Spinal cord (tissue), 10 donors: ENCODE measurements around the gene CHD2. TPM values are rescaled to one million over a fixed set of nuclear protein-coding genes. Genes with fewer than 3 reads are reported as not detected.

Experiments
- DNase-seq, 6 donors: peaks; one replicate each; pipeline versions ENCODE4 v3.0.0 to v3.0.0-alpha.2; 2013 to 2015; ENCODE audit warnings: low spot score in 6 of 6, low read depth in 4 of 6
- H3K27ac ChIP-seq: one replicate; pipeline ENCODE4 v1.5.1; 2013; ENCODE audit warnings: low read depth, low read length, control low read depth
- H3K27me3 ChIP-seq: one replicate; pipeline ENCODE4 v1.6.1; 2013; ENCODE audit warnings: low read length; ENCODE audit not compliant: control insufficient read depth, insufficient read depth
- H3K36me3 ChIP-seq: one replicate; pipeline ENCODE4 v1.6.1; 2013; ENCODE audit warnings: low read length; ENCODE audit not compliant: control insufficient read depth, insufficient read depth
- H3K4me1 ChIP-seq: one replicate; pipeline ENCODE4 v1.6.1; 2013; ENCODE audit warnings: low read length; ENCODE audit not compliant: control insufficient read depth, insufficient read depth
- H3K4me3 ChIP-seq: one replicate; pipeline ENCODE4 v1.5.1; 2013; ENCODE audit warnings: low read depth, low read length, control low read depth
- H3K9me3 ChIP-seq: one replicate; pipeline ENCODE4 v1.6.1; 2013; ENCODE audit warnings: low read length; ENCODE audit not compliant: control insufficient read depth, insufficient read depth
- WGBS: methylation state at CpG from one replicate; pipeline ENCODE4 v1.1.5; 2013; ENCODE audit warnings: missing lambda C conversion rate; ENCODE audit not compliant: insufficient coverage; 5-methylcytosine and 5-hydroxymethylcytosine counted together
- polyA plus RNA-seq, 2 donors: library from polyadenylated mRNA; unstranded; fragments of 120-200 nt; gene quantifications; one replicate each; pipeline ENCODE4 v1.2.1, GENCODE V29; 2013; ENCODE audit not compliant: insufficient read length in 2 of 2
- total RNA-seq, 2 donors: library from RNA; depleted of rRNA in 1 of 2; stranded (reverse); fragments of 120-200 nt in 1 of 2; fragments of >200 nt in 1 of 2; gene quantifications; one replicate each; pipeline versions ENCODE4 v1.2.3 to v1.2.4, GENCODE V29; 2013 to 2014
- donor health status: healthy.

CHD2 gene
- total and polyA plus RNA-seq, 4 donors, result 102 to 174 (median 105) TPM

DNA sequence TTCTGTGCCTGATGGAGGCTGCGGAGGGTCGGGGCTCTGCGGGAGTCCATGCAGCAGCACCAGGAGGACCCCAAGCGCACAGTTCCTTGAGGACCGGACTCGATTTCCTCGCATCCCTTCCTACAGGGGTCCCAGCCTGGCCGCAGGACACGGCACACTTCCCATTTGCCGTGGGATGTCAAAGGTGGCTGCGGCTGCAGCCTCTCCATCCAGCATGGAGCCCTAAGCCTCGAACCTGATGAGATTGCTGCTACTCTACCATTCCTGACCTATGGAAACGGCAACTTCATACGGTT, 148.2 kb downstream of the CHD2 start:
- H3K9me3 ChIP-seq, result peaks cover 2% of the 10 kb centered on the region
- WGBS, result 83% methylated on average over 12 of the region's 14 CpGs
- no peaks in the 10 kb centered on the region for H3K27me3 ChIP-seq
- H3K27ac ChIP-seq, result peak overlapping the region; percentile 40
- H3K4me3 ChIP-seq, result no peak overlapping the region
- H3K4me1 ChIP-seq, result peaks cover 90% of the 10 kb centered on the region
- no peak for DNase-seq
- H3K36me3 ChIP-seq, result peaks cover 90% of the 10 kb centered on the region

DNA sequence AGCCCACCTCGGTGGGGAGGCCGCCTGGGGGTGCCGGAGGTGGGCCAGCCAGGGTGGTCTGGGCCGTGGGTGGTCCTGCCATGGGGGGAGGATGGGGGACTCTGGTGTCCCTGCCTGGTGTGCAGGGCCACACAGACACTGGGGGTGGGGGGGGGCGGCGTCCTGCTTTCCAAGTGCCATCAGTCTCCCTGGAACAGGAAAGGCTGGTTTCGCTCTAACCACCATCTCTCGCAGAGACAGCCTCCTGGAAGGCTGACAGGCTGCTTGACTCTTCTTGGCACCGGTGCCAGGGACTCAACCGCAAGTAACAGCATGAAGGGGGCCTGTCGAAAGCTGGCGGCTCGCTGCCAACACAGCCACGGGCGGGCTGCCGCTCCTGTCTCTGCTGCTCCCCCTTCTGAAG, 148.6 kb downstream of the CHD2 start:
- Histone ChIP-seq H3K36me3 (peaks cover 90% of the 10 kb centered on the region), H3K27me3 (no peaks in the 10 kb centered on the region), H3K4me1 (peaks cover 91% of the 10 kb centered on the region), H3K9me3 (peaks cover 2% of the 10 kb centered on the region), H3K4me3 (no peak overlapping the region), H3K27ac (peak overlapping the region; percentile 64)
- WGBS, result 16% methylated on average over 14 of the region's 16 CpGs
- DNase-seq, result peak in 4 of 6 donors; percentile 76 to 97 (median 86)

DNA sequence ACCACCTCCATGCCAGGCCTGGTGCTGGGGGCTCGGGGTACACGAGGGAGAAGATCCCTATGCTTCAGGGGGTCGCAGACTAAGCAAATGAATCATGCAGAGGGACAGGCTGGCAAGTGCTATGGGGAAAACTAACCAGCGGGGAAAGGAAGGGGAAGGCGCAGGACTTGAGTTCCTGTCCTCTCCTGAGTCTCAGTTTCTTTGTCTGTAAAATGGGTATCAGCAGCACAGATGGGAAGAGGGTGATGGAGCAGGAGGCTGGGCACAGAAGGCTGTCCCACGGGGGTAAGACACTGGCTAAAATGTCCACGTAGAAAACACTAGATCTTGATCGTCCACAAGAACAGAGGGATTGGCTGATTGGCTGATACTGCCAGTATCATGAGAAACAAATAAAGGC, 149.1 kb downstream of the CHD2 start:
- H3K27ac ChIP-seq, result peak overlapping the region; percentile 64
- no peak for DNase-seq
- peaks cover 85% of the 10 kb centered on the region for H3K36me3 ChIP-seq
- no peak overlapping the region for H3K4me3 ChIP-seq
- H3K9me3 ChIP-seq, result peaks cover 2% of the 10 kb centered on the region
- H3K27me3 ChIP-seq, result no peaks in the 10 kb centered on the region
- WGBS, result 54% methylated on average over 8 of the region's 8 CpGs
- peaks cover 88% of the 10 kb centered on the region for H3K4me1 ChIP-seq

DNA sequence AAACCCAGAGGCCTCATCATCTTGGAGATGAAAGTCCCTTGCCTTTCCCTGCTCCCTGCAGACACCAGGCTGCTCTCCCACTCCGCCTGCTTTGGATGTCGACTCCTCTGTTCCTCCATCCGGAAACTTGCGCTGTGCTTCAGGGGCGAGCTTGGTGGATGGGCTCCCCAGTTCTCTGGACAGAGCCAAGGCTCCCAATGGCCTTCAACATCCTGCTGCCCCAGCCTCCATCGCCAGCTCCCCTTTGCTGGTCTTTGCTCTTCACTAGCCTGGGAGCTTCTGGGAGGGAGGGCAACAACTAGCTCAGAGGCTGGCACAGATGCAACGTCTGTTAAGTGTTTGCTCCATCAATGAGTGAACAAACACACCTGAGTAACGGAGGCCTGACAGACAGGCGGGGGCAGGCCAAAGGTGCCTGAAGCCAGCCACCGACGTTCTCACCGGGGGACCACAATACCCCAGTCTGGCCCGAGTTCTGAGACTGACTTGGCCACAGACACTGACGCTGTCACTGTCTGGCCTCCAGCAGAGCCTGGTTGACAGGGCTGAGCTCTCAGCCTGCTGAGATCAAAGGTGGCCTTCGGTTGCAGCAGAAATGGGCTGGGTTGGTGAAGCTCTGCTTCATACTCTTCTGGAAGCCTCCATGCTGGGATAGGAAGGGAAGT, 149.9 kb downstream of the CHD2 start:
- no peaks in the 10 kb centered on the region for H3K27me3 ChIP-seq
- H3K36me3 ChIP-seq, result peaks cover 82% of the 10 kb centered on the region
- WGBS, result 55% methylated on average over 14 of the region's 15 CpGs
- peaks cover 2% of the 10 kb centered on the region for H3K9me3 ChIP-seq
- DNase-seq, result no peak
- peaks cover 85% of the 10 kb centered on the region for H3K4me1 ChIP-seq
- peak overlapping the region; percentile 64 for H3K27ac ChIP-seq
- no peak overlapping the region for H3K4me3 ChIP-seq

DNA sequence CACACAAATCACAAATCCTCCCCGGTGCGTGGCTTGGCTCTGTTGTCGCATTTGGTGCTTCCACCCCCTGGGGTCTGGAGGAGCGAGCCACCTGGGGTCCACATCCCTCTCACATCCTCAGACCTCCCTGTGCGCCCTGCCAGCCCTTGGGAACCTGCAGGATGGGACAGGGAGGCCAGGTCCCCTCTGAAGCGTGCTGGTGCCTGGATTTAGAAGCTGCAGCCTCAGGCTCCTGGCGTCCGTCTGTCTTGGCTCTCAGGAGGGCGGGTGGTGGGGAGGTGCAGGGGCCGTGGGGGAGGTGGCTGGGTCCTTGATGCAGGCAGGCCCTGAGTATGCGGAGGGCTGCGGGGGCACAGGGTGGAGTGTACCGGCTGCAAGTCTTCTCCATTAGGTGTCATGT, 150.5 kb downstream of the CHD2 start:
- H3K27me3 ChIP-seq, result no peaks in the 10 kb centered on the region
- H3K36me3 ChIP-seq, result peaks cover 82% of the 10 kb centered on the region
- no peak overlapping the region for H3K4me3 ChIP-seq
- peak overlapping the region; percentile 64 for H3K27ac ChIP-seq
- H3K9me3 ChIP-seq, result peaks cover 2% of the 10 kb centered on the region
- no peak for DNase-seq
- WGBS, result 49% methylated on average over 11 of the region's 13 CpGs
- peaks cover 85% of the 10 kb centered on the region for H3K4me1 ChIP-seq

DNA sequence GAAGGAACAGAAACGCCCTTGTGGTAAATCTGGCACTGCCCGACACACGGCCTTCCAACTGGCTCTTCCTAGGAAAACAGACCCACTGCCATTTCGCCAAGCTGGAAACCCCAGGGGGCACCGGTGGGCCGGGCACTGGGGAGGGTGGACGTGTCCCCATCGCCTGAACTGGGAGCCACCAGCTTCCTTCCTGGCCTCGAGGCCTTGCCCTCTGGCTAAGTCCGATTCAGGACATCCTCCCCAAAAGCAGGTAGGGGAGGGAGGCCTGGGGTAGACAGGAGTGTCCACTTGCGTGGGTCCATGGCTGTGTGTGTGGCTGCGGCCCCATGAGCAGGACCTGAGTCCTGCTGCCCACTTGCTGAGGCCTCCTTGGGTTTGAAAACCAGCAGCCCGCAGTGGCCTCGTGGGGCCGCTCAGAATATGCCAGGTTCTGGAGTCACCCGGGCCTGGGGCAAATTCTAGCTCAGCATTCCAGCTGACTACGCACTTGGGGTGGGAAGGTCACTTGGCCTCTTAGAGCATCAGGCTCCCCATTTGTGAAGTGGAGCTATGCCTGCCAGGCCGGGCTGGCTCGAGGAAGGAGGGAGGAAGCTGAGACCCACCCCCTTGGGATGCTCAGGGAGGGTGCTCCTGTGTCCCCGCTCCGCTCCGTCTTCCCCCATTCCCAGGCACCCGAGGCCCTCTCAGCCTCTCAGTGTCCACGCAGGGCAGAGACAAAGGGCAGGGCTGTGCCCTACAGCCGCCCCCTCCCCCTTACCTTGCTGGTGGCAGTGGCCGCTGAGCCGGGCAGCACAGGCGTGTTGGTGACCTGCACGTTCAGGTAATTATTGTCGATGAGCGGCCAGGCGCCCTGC, 151.3 kb downstream of the CHD2 start:
- H3K27ac ChIP-seq, result peak overlapping the region; percentile 57
- peaks cover 2% of the 10 kb centered on the region for H3K9me3 ChIP-seq
- H3K36me3 ChIP-seq, result peaks cover 89% of the 10 kb centered on the region
- H3K4me1 ChIP-seq, result peaks cover 93% of the 10 kb centered on the region
- WGBS, result 69% methylated on average over 30 of the region's 32 CpGs
- no peak for DNase-seq
- no peaks in the 10 kb centered on the region for H3K27me3 ChIP-seq
- H3K4me3 ChIP-seq, result no peak overlapping the region

DNA sequence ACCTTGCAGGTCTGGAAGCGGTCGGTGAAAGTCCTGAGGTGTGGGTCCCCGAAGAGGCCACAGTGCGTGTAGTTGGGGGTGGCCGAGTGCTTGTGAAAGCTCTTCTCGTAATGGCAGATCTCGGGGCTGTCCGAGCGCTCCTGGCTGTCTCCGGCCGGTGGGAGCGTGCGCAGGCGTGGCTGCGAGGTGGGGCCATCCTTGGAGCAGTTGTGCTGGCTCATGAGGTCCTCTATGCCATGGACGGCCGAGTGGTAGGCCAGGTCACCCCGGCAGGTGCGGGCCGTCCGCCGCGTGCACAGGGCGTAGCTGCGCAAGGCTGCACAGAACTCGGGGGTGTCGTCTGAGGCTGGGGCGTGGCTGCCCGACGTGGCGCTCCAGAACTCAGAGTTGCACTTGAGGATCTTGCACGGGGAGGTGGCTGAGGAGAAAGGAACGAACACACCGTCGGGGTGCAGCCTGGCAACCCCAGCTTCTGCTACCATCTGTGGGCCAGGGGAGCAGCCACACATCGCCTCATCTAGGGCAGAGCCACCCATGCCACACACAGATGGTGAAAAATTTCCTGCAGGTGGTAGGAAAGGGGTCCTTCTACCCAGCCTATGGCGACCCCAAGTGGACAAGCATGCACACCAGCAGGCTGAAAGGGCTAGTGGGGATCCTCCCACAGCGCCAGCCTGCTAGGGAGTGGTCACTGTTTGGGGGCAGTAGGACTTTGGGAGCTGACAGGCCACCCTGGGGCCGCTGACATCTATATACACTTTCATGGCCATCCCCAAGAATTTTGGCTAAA, 152.2 kb downstream of the CHD2 start:
- Histone ChIP-seq H3K4me1 (peaks cover 93% of the 10 kb centered on the region), H3K4me3 (no peak overlapping the region), H3K9me3 (no peaks in the 10 kb centered on the region), H3K36me3 (peaks cover 89% of the 10 kb centered on the region), H3K27me3 (no peaks in the 10 kb centered on the region), H3K27ac (peak overlapping the region; percentile 57)
- DNase-seq, result no peak
- 81% methylated on average over 36 of the region's 39 CpGs for WGBS

DNA sequence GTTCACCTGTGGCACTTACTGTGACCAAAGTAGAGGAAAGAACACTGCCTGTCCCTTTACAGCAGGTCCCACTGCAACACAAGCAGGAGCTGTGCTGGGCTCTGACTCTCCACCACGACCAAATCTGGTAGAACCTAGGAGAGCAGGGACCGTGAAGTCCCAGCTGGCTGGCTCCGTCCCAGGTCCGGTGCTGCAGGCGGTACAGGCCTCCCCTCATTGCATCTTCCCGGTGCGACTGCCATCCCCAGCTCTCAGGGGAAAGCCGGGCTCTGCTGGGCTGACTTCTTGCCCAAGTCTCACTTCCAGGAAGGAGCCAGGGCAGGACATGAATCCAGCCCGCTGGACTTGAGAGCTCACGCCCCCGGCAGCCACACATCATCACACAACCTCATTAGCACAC, 155.1 kb downstream of the CHD2 start:
- Histone ChIP-seq H3K4me1 (peaks cover 92% of the 10 kb centered on the region), H3K27me3 (no peaks in the 10 kb centered on the region)

DNA sequence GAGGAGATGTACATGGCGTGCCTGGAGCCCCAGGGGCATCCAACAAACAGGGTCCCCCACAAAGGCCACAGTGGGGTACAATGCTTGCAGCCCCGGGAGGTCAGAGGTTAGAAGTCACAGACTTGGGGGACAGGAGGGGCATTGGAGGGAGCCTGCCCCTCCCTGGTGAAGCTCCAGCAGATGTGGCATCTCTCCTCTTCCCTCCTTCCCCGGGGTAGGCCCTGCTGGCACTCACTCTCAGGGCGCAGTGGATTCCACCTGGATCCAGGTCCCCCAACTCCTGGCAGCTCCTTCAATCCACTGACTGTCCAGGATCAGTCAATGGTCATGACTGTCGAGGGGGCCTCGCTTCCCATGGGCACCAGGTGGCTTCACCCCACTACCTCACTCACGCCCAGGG, 156.7 kb downstream of the CHD2 start:
- Histone ChIP-seq H3K27ac (peak overlapping the region; percentile 64), H3K4me1 (peaks cover 91% of the 10 kb centered on the region), H3K27me3 (no peaks in the 10 kb centered on the region), H3K36me3 (peaks cover 66% of the 10 kb centered on the region), H3K4me3 (no peak overlapping the region), H3K9me3 (no peaks in the 10 kb centered on the region)
- no peak for DNase-seq
- 57% methylated on average over 4 of the region's 7 CpGs for WGBS

More for the DNA sequence above, 155.1 kb downstream of the CHD2 start:
- peaks cover 74% of the 10 kb centered on the region for H3K36me3 ChIP-seq
- H3K9me3 ChIP-seq, result no peaks in the 10 kb centered on the region
- no peak overlapping the region for H3K27ac ChIP-seq
- WGBS, result 37% methylated on average over 11 of the region's 11 CpGs
- DNase-seq, result no peak
- no peak overlapping the region for H3K4me3 ChIP-seq
